Neuronal stem cell (in vitro differentiated cells): ENCODE measurements around the gene SRGAP2C.
"Not testable (repeated sequence)": the region's sequence is repeated elsewhere in the genome, so short reads cannot be mapped to it uniquely, and the experiment has no call there.

Experiments used
- DNase-seq: peaks from one replicate; pipeline ENCODE4 v3.0.0-alpha.2; 2013; ENCODE audit warnings: low spot score
- H2AFZ ChIP-seq: one replicate; pipeline ENCODE4 v1.6.1; 2013; ENCODE audit warnings: mild to moderate bottlenecking, low read length, inconsistent platforms
- H2AK5ac ChIP-seq: 2 replicates; pipeline ENCODE4 v1.6.1; 2013; ENCODE audit warnings: low read depth, mild to moderate bottlenecking, inconsistent platforms, low read length, moderate library complexity, mixed read lengths
- H2BK120ac ChIP-seq: 2 replicates; pipeline ENCODE4 v1.6.1; 2013; ENCODE audit warnings: low read depth, mild to moderate bottlenecking, inconsistent platforms, low read length, moderate library complexity, mixed read lengths
- H2BK12ac ChIP-seq: one replicate; pipeline ENCODE4 v1.6.1; 2013; ENCODE audit warnings: low read length, inconsistent platforms
- H2BK15ac ChIP-seq: 2 replicates; pipeline ENCODE4 v1.6.1; 2013; ENCODE audit warnings: mild to moderate bottlenecking, low read length, inconsistent platforms, mixed read lengths
- H2BK5ac ChIP-seq: one replicate; pipeline ENCODE4 v1.6.1; 2013; ENCODE audit warnings: inconsistent platforms, mild to moderate bottlenecking, low read length, moderate library complexity
- H3K14ac ChIP-seq: one replicate; pipeline ENCODE4 v1.6.1; 2013; ENCODE audit warnings: low read length, inconsistent platforms
- H3K18ac ChIP-seq: 2 replicates; pipeline ENCODE4 v1.6.1; 2013; ENCODE audit warnings: low read length, inconsistent platforms
- H3K23ac ChIP-seq: 2 replicates; pipeline ENCODE4 v1.6.1; 2013; ENCODE audit warnings: low read depth, mild to moderate bottlenecking, mixed read lengths, low read length, inconsistent platforms; ENCODE audit not compliant: poor library complexity
- H3K27ac ChIP-seq: replicated peaks from 3 replicates; pipeline ENCODE4 v1.5.1; 2013; ENCODE audit warnings: low read length, inconsistent platforms
- H3K27me3 ChIP-seq, 3 experiments: 2 replicates each; pipeline ENCODE4 v1.6.1; 2013; ENCODE audit warnings: low read length in 3 of 3, mild to moderate bottlenecking in 2 of 3, inconsistent platforms in 1 of 3, low read depth in 1 of 3, mixed read lengths in 1 of 3, moderate library complexity in 1 of 3; ENCODE audit not compliant: control insufficient read depth in 3 of 3, insufficient read depth in 3 of 3
- H3K36me3 ChIP-seq, 2 donors: replicated peaks in 1 of 2; 2 replicates each; pipeline ENCODE4 v1.6.1; 2013; ENCODE audit warnings: low read length in 2 of 2; ENCODE audit not compliant: control insufficient read depth in 2 of 2, insufficient read depth in 2 of 2
- H3K4ac ChIP-seq: 2 replicates; pipeline ENCODE4 v1.6.1; 2013; ENCODE audit warnings: inconsistent platforms, mild to moderate bottlenecking, low read length, moderate library complexity
- H3K4me1 ChIP-seq, 2 donors: 1 replicate in 1 of 2; 2 replicates in 1 of 2; pipeline ENCODE4 v1.6.1; 2013; ENCODE audit warnings: low read length in 2 of 2, low read depth in 1 of 2; ENCODE audit not compliant: control insufficient read depth in 2 of 2, insufficient read depth in 1 of 2
- H3K4me2 ChIP-seq: one replicate; pipeline ENCODE4 v1.6.1; 2013; ENCODE audit warnings: mild to moderate bottlenecking, low read length, inconsistent platforms; ENCODE audit not compliant: insufficient read depth, poor library complexity, severe bottlenecking
- H3K4me3 ChIP-seq, 2 donors: 2 replicates each; pipeline ENCODE4 v1.5.1; 2013; ENCODE audit warnings: low read length in 2 of 2, mild to moderate bottlenecking in 2 of 2, inconsistent platforms in 1 of 2, moderate library complexity in 1 of 2
- H3K79me1 ChIP-seq: one replicate; pipeline ENCODE4 v1.6.1; 2013; ENCODE audit warnings: low read depth, mild to moderate bottlenecking, inconsistent platforms, low read length, moderate library complexity
- H3K9ac ChIP-seq: one replicate; pipeline ENCODE4 v1.6.1; 2013; ENCODE audit warnings: mild to moderate bottlenecking, low read depth, low read length, inconsistent platforms; ENCODE audit not compliant: poor library complexity
- H3K9me3 ChIP-seq, 2 donors: replicated peaks in 1 of 2; 2 replicates each; pipeline versions ENCODE3 to v1.6.1; 2013; ENCODE audit warnings: low read length in 2 of 2, mild to moderate bottlenecking in 2 of 2, inconsistent platforms in 1 of 2, low read depth in 1 of 2, mixed read lengths in 1 of 2, moderate library complexity in 1 of 2; ENCODE audit not compliant: control insufficient read depth in 2 of 2, insufficient read depth in 1 of 2
- H4K8ac ChIP-seq: one replicate; pipeline ENCODE4 v1.6.1; 2013; ENCODE audit warnings: low read depth, mild to moderate bottlenecking, inconsistent platforms, low read length, moderate library complexity
- H4K91ac ChIP-seq: one replicate; pipeline ENCODE4 v1.6.1; 2013; ENCODE audit warnings: low read length, low read depth, mild to moderate bottlenecking, inconsistent platforms; ENCODE audit not compliant: poor library complexity
- WGBS, 2 donors: extraction: QIAGEN DNeasy Blood & Tissue Kit; methylation state at CpG; one replicate each; pipeline ENCODE4 v1.1.7; 2013; ENCODE audit warnings: missing lambda C conversion rate in 2 of 2, mixed read lengths in 1 of 2; ENCODE audit not compliant: insufficient read length in 2 of 2, insufficient replicate concordance in 1 of 2; ENCODE audit errors: extremely low coverage in 2 of 2; 5-methylcytosine and 5-hydroxymethylcytosine counted together

SRGAP2C gene

GRCh38 chr1:121337958-121338357 is 153.2 kb downstream of the SRGAP2C start:
- DNase-seq, H3K4me1 ChIP-seq, H3K9me3 ChIP-seq, H3K4me3 ChIP-seq, H3K23ac ChIP-seq, H3K14ac ChIP-seq, H3K27ac ChIP-seq, H3K4me2 ChIP-seq, H2AFZ ChIP-seq, H3K79me1 ChIP-seq, H3K27me3 ChIP-seq, H3K4ac ChIP-seq, H2AK5ac ChIP-seq, H2BK5ac ChIP-seq, H4K91ac ChIP-seq, H3K18ac ChIP-seq, H2BK12ac ChIP-seq, H3K9ac ChIP-seq, H2BK15ac ChIP-seq, H4K8ac ChIP-seq, H2BK120ac ChIP-seq, H3K36me3 ChIP-seq: not testable (repeated sequence)
- WGBS, 2 donors = no CpG with 5 or more reads among the region's 1 CpG

DNA sequence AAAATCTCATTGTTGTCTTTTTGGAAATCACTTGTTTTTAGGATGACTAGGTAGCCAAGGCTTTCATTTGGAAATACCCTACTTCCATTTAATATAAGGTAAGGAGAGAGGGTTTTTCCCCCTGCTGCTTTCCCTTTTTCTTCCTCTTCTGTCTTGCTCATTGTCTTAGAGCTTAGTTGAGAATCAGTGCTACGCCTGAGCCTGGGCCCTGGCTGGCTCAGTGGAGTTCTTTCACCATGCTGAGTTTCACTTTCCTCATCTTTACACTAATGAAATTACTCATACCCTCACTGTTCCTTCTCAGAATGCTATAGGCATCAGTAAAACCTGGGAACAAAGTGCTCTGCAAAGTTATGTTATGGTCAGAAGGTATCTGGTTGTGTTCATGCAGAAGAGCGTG is 154.8 kb downstream of the SRGAP2C start:
- not testable (repeated sequence) for H3K4me3 ChIP-seq, H2BK12ac ChIP-seq, H4K8ac ChIP-seq, H3K79me1 ChIP-seq, H3K27ac ChIP-seq, H3K27me3 ChIP-seq, H3K9ac ChIP-seq, H4K91ac ChIP-seq, H3K23ac ChIP-seq, H2AFZ ChIP-seq, H3K36me3 ChIP-seq, H2BK5ac ChIP-seq, H3K9me3 ChIP-seq, H3K14ac ChIP-seq, H3K18ac ChIP-seq, H2AK5ac ChIP-seq, H3K4me2 ChIP-seq, H2BK15ac ChIP-seq, H2BK120ac ChIP-seq, DNase-seq, H3K4me1 ChIP-seq, H3K4ac ChIP-seq
- WGBS, 2 donors = no CpG with 5 or more reads among the region's 2 CpGs

GRCh38 chr1:121343311-121343906 is 158.6 kb downstream of the SRGAP2C start:
- not testable (repeated sequence) for H2BK12ac ChIP-seq, H4K8ac ChIP-seq, H3K9me3 ChIP-seq, H2AK5ac ChIP-seq, H2BK120ac ChIP-seq, H2BK5ac ChIP-seq, H3K4me3 ChIP-seq, H3K27me3 ChIP-seq, H3K4ac ChIP-seq, H4K91ac ChIP-seq, H3K79me1 ChIP-seq, DNase-seq, H3K23ac ChIP-seq, H3K27ac ChIP-seq, H3K18ac ChIP-seq, H3K9ac ChIP-seq, H3K36me3 ChIP-seq, H2BK15ac ChIP-seq, H3K4me2 ChIP-seq, H2AFZ ChIP-seq, H3K4me1 ChIP-seq, H3K14ac ChIP-seq
- no CpG with 5 or more reads among the region's 3 CpGs for WGBS, 2 donors

DNA sequence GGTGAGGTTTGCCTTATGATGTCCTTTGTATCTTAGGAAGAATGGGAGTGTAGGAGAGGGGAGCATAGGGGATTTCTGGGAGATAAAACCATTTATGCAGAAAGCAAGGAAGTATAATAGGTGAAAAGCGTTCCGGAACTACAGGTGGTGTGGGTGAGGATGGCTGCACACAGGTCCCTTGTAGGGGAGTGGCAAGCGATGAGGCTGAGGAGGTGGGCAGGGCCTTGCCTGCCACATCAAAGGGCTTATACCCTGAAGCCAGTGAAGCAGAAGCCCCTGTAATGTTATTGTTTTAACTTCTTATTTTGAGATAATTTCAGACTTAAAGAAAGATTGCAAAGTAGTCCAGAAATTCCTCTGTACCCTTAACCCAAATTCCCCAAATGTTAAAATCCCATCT is 159.6 kb downstream of the SRGAP2C start:
- not testable (repeated sequence) for H3K27me3 ChIP-seq, H3K4me2 ChIP-seq, H4K91ac ChIP-seq, H3K9ac ChIP-seq, H2BK120ac ChIP-seq, DNase-seq, H3K9me3 ChIP-seq, H2BK12ac ChIP-seq, H2BK15ac ChIP-seq, H3K27ac ChIP-seq, H3K4me1 ChIP-seq, H2AFZ ChIP-seq, H3K4me3 ChIP-seq, H4K8ac ChIP-seq, H3K79me1 ChIP-seq, H3K18ac ChIP-seq, H2AK5ac ChIP-seq, H3K36me3 ChIP-seq, H3K23ac ChIP-seq, H3K4ac ChIP-seq, H2BK5ac ChIP-seq, H3K14ac ChIP-seq
- WGBS, 2 donors = no CpG with 5 or more reads among the region's 3 CpGs
